SK-N-SH (cell line): ENCODE results near the gene ADNP2. TPM values are rescaled to one million over a fixed set of nuclear protein-coding genes. Genes with fewer than 3 reads are reported as not detected.

Experiments used
- CTCF ChIA-PET: fragments of 300-600, 350-600 bp; formaldehyde crosslinking; extraction: SDS; loops from one replicate; lab custom pipeline; 2021; lab: Yijun Ruan, JAX
- POLR2A ChIA-PET: fragments of 350-600 bp; sonication (Branson Sonifier 250); formaldehyde crosslinking; extraction: SDS; loops from one replicate; lab custom pipeline; 2020; ENCODE audit warnings: antibody characterized with exemption, inconsistent platforms; lab: Yijun Ruan, JAX
- DNase-seq: peaks from one replicate; pipeline ENCODE4 v3.0.0; 2012
- H2AFZ ChIP-seq: fragments of 200-600 bp; sonication (generic); 2 replicates; pipeline ENCODE4 v1.8.1; 2016; ENCODE audit warnings: antibody characterized with exemption, mild to moderate bottlenecking, low read depth
- H3F3A ChIP-seq: fragments of 200-600 bp; sonication (generic); replicated peaks from 2 replicates; pipeline ENCODE3; 2016; ENCODE audit warnings: antibody characterized with exemption, mild to moderate bottlenecking; ENCODE audit not compliant: insufficient read depth
- H3K27ac ChIP-seq, 2 experiments: fragments of 200-500 bp in 1 of 2; fragments of 200-600 bp in 1 of 2; sonication (Bioruptor generic) in 1 of 2; sonication (generic), shearing (Covaris generic) in 1 of 2; 2 replicates each; pipeline versions ENCODE4 v1.5.1 to v1.6.1; 2014 to 2016; ENCODE audit warnings: low read depth in 2 of 2, inconsistent platforms in 1 of 2, low read length in 1 of 2, mild to moderate bottlenecking in 1 of 2, mixed read lengths in 1 of 2
- H3K27me3 ChIP-seq: fragments of 200-600 bp; sonication (generic), shearing (Covaris generic); 2 replicates; pipeline ENCODE4 v1.6.1; 2016; ENCODE audit warnings: mixed run types; ENCODE audit not compliant: insufficient read depth
- H3K36me3 ChIP-seq, 2 experiments: fragments of 200-500 bp in 1 of 2; fragments of 200-600 bp in 1 of 2; sonication (Bioruptor generic) in 1 of 2; sonication (generic) in 1 of 2; replicated peaks in 1 of 2; 2 replicates each; pipeline versions ENCODE3 to v1.5.1; 2014 to 2016; ENCODE audit warnings: low read length in 1 of 2, mild to moderate bottlenecking in 1 of 2; ENCODE audit not compliant: insufficient read depth in 2 of 2, control insufficient read depth in 1 of 2
- H3K4me1 ChIP-seq, 2 experiments: fragments of 200-500 bp in 1 of 2; fragments of 200-600 bp in 1 of 2; sonication (Bioruptor generic) in 1 of 2; sonication (generic), shearing (Covaris generic) in 1 of 2; 2 replicates each; pipeline versions ENCODE4 v1.5.1 to v1.6.1; 2014 to 2016; ENCODE audit warnings: low read depth in 1 of 2, low read length in 1 of 2, mixed run types in 1 of 2; ENCODE audit not compliant: insufficient read depth in 2 of 2, control insufficient read depth in 1 of 2
- H3K4me2 ChIP-seq: fragments of 200-600 bp; sonication (generic), shearing (Covaris generic); 2 replicates; pipeline ENCODE4 v1.6.1; 2017; ENCODE audit warnings: mixed run types
- H3K4me3 ChIP-seq, 2 experiments: fragments of 200-500 bp in 1 of 2; fragments of 200-600 bp in 1 of 2; sonication (Bioruptor generic) in 1 of 2; sonication (generic), shearing (Covaris generic) in 1 of 2; 2 replicates each; pipeline versions ENCODE4 v1.5.1 to v1.8.1; 2014 to 2016; ENCODE audit warnings: low read depth in 2 of 2, inconsistent platforms in 1 of 2, low read length in 1 of 2, mild to moderate bottlenecking in 1 of 2, mixed read lengths in 1 of 2, moderate library complexity in 1 of 2
- H3K79me2 ChIP-seq: fragments of 200-600 bp; sonication (generic); 2 replicates; pipeline ENCODE4 v1.8.1; 2017; ENCODE audit warnings: mild to moderate bottlenecking; ENCODE audit not compliant: insufficient read depth
- H3K9ac ChIP-seq: fragments of 200-600 bp; sonication (generic); 2 replicates; pipeline ENCODE4 v1.6.1; 2017; ENCODE audit warnings: mixed run types
- H3K9me2 ChIP-seq: fragments of 200-600 bp; sonication (generic); 2 replicates; pipeline ENCODE4 v1.6.1; 2017; ENCODE audit warnings: mixed run types
- H3K9me3 ChIP-seq: fragments of 200-600 bp; sonication (generic); 2 replicates; pipeline ENCODE4 v1.6.1; 2017; ENCODE audit warnings: mixed run types, mild to moderate bottlenecking, moderate library complexity
- H4K20me1 ChIP-seq: fragments of 200-600 bp; sonication (generic); 2 replicates; pipeline ENCODE4 v1.6.1; 2017; ENCODE audit warnings: mild to moderate bottlenecking, mixed run types; ENCODE audit not compliant: insufficient read depth
- CHD2 ChIP-seq: fragments of 150-350 bp; IDR thresholded peaks from 2 replicates; pipeline ENCODE4 v1.6.1; 2018; ENCODE audit warnings: low read length; ENCODE audit not compliant: partially characterized antibody
- ELF1 ChIP-seq: IDR thresholded peaks from 2 replicates; pipeline ENCODE4 v1.4.0; 2012
- EZH2phosphoT487 ChIP-seq: fragments of 200-600 bp; sonication (generic); IDR thresholded peaks from 2 replicates; pipeline ENCODE4 v1.6.1; 2017; ENCODE audit warnings: low read depth, mixed run types, mild to moderate bottlenecking, antibody characterized with exemption, moderate library complexity, borderline replicate concordance
- FOSL2 ChIP-seq: IDR thresholded peaks from 2 replicates; pipeline ENCODE4 v1.4.0; 2012; ENCODE audit warnings: low read depth, mild to moderate bottlenecking, moderate library complexity, borderline replicate concordance
- FOXJ3 ChIP-seq: sonication (generic); formaldehyde crosslinking; IDR thresholded peaks from 2 replicates; pipeline ENCODE4 v1.5.1; 2020; ENCODE audit warnings: mild to moderate bottlenecking, missing genetic modification reagents
- GABPA ChIP-seq: IDR thresholded peaks from 2 replicates; pipeline ENCODE4 v1.4.0; 2012; ENCODE audit warnings: low read depth, mild to moderate bottlenecking
- JUND ChIP-seq: IDR thresholded peaks from 2 replicates; pipeline ENCODE4 v1.4.0; 2012
- NFIC ChIP-seq: IDR thresholded peaks from 2 replicates; pipeline ENCODE4 v1.4.0; 2012; ENCODE audit warnings: borderline replicate concordance
- NRF1 ChIP-seq: IDR thresholded peaks from 2 replicates; pipeline ENCODE4 v1.6.1; 2012; ENCODE audit warnings: low read depth, mild to moderate bottlenecking, low read length
- POLR2AphosphoS5 ChIP-seq: IDR thresholded peaks from 2 replicates; pipeline ENCODE4 v1.6.1; 2012; ENCODE audit warnings: low read depth, low read length
- RAD21 ChIP-seq: IDR thresholded peaks from 2 replicates; pipeline ENCODE4 v1.6.1; 2012; ENCODE audit warnings: mild to moderate bottlenecking, low read length
- RCOR1 ChIP-seq: fragments of 150-350 bp; IDR thresholded peaks from 2 replicates; pipeline ENCODE4 v1.6.1; 2017; ENCODE audit warnings: antibody characterized with exemption, low read length
- RXRA ChIP-seq: IDR thresholded peaks from 2 replicates; pipeline ENCODE4 v1.4.0; 2012; ENCODE audit warnings: low read depth, mild to moderate bottlenecking, borderline replicate concordance
- SIN3A ChIP-seq: IDR thresholded peaks from 2 replicates; pipeline ENCODE4 v1.6.1; 2012; ENCODE audit warnings: low read depth, mild to moderate bottlenecking, low read length, moderate library complexity, borderline replicate concordance
- SMC3 ChIP-seq: IDR thresholded peaks from 2 replicates; pipeline ENCODE4 v1.6.1; 2012; ENCODE audit warnings: low read depth, low read length, improper control_type of control experiment
- TAF1 ChIP-seq: IDR thresholded peaks from 2 replicates; pipeline ENCODE4 v1.6.1; 2012; ENCODE audit warnings: low read depth, mild to moderate bottlenecking, low read length, moderate library complexity, borderline replicate concordance
- TCF12 ChIP-seq: IDR thresholded peaks from 2 replicates; pipeline ENCODE4 v1.4.0; 2012
- YY1 ChIP-seq: IDR thresholded peaks from 2 replicates; pipeline ENCODE4 v1.4.0; 2012; ENCODE audit warnings: low read depth, mild to moderate bottlenecking
- WGBS: methylation state at CpG from one replicate; pipeline ENCODE4 v1.1.6; 2017; ENCODE audit warnings: low lambda C conversion rate; 5-methylcytosine and 5-hydroxymethylcytosine counted together
- polyA plus RNA-seq, 3 experiments: library from polyadenylated mRNA; depleted of rRNA; stranded (reverse); fragments of >200 nt; gene quantifications; 2 replicates each; pipeline ENCODE4 v1.2.3, GENCODE V29; 2012
- TF ChIP-seq, protein P1 (sequence below): IDR thresholded peaks from 2 replicates; pipeline ENCODE4 v1.4.0; 2012; ENCODE audit warnings: low read depth, borderline replicate concordance
- TF ChIP-seq, protein P2 (sequence below): fragments of 150-350 bp; IDR thresholded peaks from 2 replicates; pipeline ENCODE4 v1.6.1; 2016; ENCODE audit warnings: mild to moderate bottlenecking, low read depth, low read length
- TF ChIP-seq, protein P3 (sequence below): fragments of 150-350 bp; IDR thresholded peaks from 2 replicates; pipeline ENCODE4 v1.6.1; 2017; ENCODE audit warnings: antibody characterized with exemption, low read length, low read depth, borderline replicate concordance

ADNP2 gene
- polyA plus RNA-seq, 1 of the 3 experiments (the other 2 are of a cell fraction), result 4.3 TPM

DNA sequence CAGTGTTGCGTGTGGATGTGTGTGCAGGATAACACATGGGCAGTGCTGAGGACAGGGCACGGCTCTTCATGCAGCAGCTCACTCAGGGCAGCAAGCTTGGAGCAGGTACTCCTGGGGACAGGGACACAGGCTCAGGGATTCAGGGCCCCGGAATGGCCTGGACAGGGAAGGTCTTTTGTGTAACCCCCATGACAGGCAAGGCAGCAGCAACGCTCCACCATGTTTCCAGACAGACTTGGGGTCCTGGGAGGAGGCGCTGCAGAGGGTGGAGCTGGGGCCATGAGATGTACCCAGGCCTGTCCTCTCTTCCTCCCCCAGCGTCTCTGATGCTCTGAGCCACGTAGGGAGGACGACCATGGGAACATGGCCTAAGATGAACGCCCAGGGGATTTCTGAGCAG is 58.3 kb downstream of the ADNP2 start:
- TF ChIP-seq FOSL2 (no peak), JUND (no peak), RXRA (no peak), GABPA (no peak), RCOR1 (no peak), NFIC (no peak), CHD2 (no peak), POLR2AphosphoS5 (no peak), FOXJ3 (CRISPR knock-in tag) (no peak), EZH2phosphoT487 (no peak), ELF1 (no peak), RAD21 (no peak), TAF1 (no peak), TCF12 (no peak), YY1 (no peak), SMC3 (no peak)
- TF ChIP-seq, protein P1, sequence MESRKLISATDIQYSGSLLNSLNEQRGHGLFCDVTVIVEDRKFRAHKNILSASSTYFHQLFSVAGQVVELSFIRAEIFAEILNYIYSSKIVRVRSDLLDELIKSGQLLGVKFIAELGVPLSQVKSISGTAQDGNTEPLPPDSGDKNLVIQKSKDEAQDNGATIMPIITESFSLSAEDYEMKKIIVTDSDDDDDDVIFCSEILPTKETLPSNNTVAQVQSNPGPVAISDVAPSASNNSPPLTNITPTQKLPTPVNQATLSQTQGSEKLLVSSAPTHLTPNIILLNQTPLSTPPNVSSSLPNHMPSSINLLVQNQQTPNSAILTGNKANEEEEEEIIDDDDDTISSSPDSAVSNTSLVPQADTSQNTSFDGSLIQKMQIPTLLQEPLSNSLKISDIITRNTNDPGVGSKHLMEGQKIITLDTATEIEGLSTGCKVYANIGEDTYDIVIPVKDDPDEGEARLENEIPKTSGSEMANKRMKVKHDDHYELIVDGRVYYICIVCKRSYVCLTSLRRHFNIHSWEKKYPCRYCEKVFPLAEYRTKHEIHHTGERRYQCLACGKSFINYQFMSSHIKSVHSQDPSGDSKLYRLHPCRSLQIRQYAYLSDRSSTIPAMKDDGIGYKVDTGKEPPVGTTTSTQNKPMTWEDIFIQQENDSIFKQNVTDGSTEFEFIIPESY, result no peak
- TF ChIP-seq, protein P2, sequence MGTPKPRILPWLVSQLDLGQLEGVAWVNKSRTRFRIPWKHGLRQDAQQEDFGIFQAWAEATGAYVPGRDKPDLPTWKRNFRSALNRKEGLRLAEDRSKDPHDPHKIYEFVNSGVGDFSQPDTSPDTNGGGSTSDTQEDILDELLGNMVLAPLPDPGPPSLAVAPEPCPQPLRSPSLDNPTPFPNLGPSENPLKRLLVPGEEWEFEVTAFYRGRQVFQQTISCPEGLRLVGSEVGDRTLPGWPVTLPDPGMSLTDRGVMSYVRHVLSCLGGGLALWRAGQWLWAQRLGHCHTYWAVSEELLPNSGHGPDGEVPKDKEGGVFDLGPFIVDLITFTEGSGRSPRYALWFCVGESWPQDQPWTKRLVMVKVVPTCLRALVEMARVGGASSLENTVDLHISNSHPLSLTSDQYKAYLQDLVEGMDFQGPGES, result no peak
- Histone ChIP-seq H3K9me2 (no peaks in the 10 kb centered on the region), H3K79me2 (no peaks in the 10 kb centered on the region), H3K27me3 (no peaks in the 10 kb centered on the region), H4K20me1 (no peaks in the 10 kb centered on the region), H2AFZ (no peak overlapping the region), H3K4me3 (no peak overlapping the region), H3K4me1 (no peaks in the 10 kb centered on the region), H3K9ac (no peak overlapping the region), H3K27ac (no peak overlapping the region), H3K9me3 (no peaks in the 10 kb centered on the region), H3K4me2 (no peak overlapping the region), H3K36me3 (no peaks in the 10 kb centered on the region), H3F3A (no peaks in the 10 kb centered on the region)
- ChIA-PET POLR2A (no interaction called here), CTCF (interaction anchor here (0.9 to 3.3 kb wide), 2 partner anchors 9 to 10 kb away, joined by 3 to 16 read pairs; no protein-coding TSS in a partner anchor)
- WGBS, result 90% methylated on average over 5 of the region's 9 CpGs
- no peak for DNase-seq

DNA sequence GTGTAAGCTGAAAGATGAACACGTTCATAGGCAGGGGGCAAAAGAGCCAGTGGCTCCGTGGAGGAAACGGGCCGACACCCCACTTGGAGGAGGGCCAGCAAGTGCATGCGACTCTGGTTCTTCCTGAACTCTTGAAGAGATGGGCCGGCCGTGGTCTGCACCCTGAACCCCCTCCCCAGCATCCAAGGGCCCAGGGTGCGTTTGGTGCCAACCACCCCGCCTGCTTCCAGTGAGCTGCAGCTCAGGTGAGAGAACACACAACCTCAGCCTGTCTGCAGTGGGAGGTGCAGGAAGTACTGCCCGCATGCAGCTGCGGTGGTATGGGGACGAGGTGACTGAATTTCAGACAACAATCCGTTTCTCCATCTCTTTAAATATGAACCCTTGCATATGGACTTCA is 58.9 kb downstream of the ADNP2 start:
- no peaks in the 10 kb centered on the region for H3K9me2 ChIP-seq
- no peaks in the 10 kb centered on the region for H3K4me1 ChIP-seq
- no peaks in the 10 kb centered on the region for H3K36me3 ChIP-seq
- H3K9me3 ChIP-seq, result no peaks in the 10 kb centered on the region
- no peak overlapping the region for H3K9ac ChIP-seq
- WGBS, result 84% methylated on average over 10 of the region's 13 CpGs
- H3K4me2 ChIP-seq, result no peak overlapping the region
- ChIA-PET POLR2A (interaction anchor here (0.6 kb wide), 1 partner anchor 16 kb away, joined by 3 read pairs; no protein-coding TSS in a partner anchor), CTCF (interaction anchor here (0.9 to 3.3 kb wide), 2 partner anchors 8 to 10 kb away, joined by 3 to 16 read pairs; no protein-coding TSS in a partner anchor)
- H3F3A ChIP-seq, result no peaks in the 10 kb centered on the region
- no peak overlapping the region for H3K27ac ChIP-seq
- H2AFZ ChIP-seq, result no peak overlapping the region
- H3K4me3 ChIP-seq, result no peak overlapping the region
- no peaks in the 10 kb centered on the region for H3K79me2 ChIP-seq
- no peaks in the 10 kb centered on the region for H3K27me3 ChIP-seq
- H4K20me1 ChIP-seq, result no peaks in the 10 kb centered on the region
- TF ChIP-seq RCOR1 (no peak), EZH2phosphoT487 (no peak), NRF1 (no peak), SIN3A (no peak)
- TF ChIP-seq, protein P3, sequence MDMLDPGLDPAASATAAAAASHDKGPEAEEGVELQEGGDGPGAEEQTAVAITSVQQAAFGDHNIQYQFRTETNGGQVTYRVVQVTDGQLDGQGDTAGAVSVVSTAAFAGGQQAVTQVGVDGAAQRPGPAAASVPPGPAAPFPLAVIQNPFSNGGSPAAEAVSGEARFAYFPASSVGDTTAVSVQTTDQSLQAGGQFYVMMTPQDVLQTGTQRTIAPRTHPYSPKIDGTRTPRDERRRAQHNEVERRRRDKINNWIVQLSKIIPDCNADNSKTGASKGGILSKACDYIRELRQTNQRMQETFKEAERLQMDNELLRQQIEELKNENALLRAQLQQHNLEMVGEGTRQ, result no peak
- TF ChIP-seq, protein P2, result no peak
- TF ChIP-seq, all 33 proteins: peak for 0
- no peak for DNase-seq
